Measurements from ENCODE around the gene RAD23B. TPM values are rescaled to one million over a fixed set of nuclear protein-coding genes. Genes with fewer than 3 reads are reported as not detected.

Gene RAD23B
- total RNA-seq, 4 donors from 2014 or later, result 71.0 to 109 (median 76.2) TPM

- TF ChIP-seq, protein P1, sequence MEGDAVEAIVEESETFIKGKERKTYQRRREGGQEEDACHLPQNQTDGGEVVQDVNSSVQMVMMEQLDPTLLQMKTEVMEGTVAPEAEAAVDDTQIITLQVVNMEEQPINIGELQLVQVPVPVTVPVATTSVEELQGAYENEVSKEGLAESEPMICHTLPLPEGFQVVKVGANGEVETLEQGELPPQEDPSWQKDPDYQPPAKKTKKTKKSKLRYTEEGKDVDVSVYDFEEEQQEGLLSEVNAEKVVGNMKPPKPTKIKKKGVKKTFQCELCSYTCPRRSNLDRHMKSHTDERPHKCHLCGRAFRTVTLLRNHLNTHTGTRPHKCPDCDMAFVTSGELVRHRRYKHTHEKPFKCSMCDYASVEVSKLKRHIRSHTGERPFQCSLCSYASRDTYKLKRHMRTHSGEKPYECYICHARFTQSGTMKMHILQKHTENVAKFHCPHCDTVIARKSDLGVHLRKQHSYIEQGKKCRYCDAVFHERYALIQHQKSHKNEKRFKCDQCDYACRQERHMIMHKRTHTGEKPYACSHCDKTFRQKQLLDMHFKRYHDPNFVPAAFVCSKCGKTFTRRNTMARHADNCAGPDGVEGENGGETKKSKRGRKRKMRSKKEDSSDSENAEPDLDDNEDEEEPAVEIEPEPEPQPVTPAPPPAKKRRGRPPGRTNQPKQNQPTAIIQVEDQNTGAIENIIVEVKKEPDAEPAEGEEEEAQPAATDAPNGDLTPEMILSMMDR (IDR thresholded peaks at IDR 0.05; ENCODE audit: low read depth), result no peak
These were observed 5.3 kb upstream of the RAD23B start for GRCh38 chr9:107277801-107278200.

- TF ChIP-seq, protein P1 (IDR thresholded peaks at IDR 0.05; ENCODE audit: low read depth), result no peak
These were observed 4.0 kb upstream of the RAD23B start for GRCh38 chr9:107279086-107279485.

- TF ChIP-seq, protein P1 (IDR thresholded peaks at IDR 0.05; ENCODE audit: low read depth), result no peak
These were observed 2.5 kb upstream of the RAD23B start for GRCh38 chr9:107280543-107280942.

DNA sequence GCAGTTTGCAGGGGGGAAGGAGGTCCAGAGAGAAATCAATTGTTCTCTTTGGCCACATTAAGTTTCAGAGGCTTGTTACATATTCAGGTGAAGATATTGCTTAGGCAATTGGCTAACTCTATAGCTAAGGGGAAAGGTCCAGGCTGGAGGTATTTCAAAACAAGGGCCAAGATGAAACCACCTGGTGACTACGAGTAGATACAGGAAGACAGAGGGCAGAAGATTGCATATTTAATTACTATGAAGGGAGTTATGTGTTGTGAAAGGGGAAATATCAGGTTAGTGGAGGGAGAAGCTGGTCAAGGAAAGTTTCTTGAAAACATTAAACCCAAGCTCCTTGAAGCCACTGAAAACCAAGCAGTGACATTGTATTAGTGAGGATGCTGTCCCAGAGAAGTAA lies 1.9 kb upstream of the RAD23B start:
- TF ChIP-seq, protein P1 (IDR thresholded peaks at IDR 0.05; ENCODE audit: low read depth), result no peak

DNA sequence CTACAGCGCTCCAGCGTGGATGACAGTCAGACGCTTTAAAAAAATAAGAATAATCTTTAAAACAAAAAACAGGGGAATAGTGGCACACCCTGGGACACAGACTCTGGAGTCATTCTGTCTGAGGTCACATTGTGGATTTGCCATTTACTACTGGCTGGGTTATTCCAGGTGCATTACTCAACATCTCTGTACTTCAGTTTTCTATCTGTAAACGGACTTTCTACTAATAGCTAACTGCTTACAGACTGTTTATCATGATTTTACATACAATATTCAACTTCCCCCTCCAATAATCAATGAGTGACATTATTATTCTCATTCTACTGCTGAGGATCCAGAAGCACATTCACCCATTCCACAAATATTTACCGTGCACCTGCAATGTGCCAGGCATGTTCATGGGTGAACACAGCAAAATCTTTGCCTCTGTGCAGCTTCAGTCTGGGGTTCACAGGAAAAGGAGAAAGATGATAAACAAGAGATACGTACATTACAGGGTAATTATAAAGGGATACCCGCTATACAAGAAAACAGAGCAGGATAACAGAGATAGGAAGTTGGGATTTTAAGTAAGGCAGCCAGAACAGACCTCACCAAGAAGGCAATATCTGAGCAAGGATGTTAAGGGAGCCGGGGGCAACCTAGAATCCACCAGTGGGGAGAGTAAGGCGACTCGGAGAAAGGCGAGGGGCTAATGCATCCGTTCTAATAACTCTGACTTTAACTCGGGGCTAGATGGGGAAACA lies 984 bp upstream of the RAD23B start:
- TF ChIP-seq, protein P1 (IDR thresholded peaks at IDR 0.05; ENCODE audit: low read depth), result no peak

DNA sequence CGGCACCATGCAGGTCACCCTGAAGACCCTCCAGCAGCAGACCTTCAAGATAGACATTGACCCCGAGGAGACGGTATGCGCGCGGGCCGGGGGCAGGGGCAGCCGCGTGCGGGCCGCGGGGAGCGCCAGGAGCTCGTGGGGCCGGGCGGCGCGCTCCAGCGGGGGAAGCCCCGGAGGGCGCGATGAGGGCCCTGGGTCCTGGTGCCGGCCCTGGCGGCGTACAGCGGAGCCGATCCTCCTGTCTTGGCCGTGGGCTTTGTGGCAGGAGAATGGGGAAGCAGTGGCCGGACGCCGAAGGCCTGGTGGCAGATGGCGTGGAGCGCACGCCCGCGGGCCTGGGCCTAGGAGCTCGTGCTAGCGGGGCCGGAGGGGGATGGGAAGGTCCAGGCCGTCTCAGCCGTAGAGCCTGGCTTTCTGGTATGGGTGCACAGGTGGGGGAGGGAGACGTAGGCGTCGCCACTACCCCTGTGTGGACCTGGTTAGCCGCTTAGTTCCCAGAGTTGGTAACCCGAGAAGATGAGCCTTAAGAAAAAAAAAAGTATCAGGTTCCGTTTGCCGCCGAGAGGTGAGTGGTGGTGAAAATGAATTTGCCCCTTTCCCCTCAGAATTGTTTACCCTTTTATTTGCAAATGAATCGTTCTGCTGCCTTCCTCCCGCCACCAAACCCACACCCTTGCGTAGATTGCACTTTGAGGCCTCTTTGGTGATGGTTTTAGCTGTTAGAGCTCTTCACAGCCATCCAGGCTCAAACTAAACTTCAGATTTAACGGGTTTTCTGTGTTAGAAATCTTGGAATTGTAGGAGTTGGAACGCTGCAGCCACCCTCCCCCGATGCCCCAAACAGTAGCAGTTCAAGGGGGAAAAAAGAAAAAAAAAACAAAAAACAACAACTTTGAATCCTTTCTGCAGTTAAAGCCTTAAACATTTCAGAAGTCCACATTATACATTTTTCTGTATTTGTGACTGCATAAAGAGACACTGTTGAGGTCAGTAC lies 841 bp downstream of the RAD23B start:
- TF ChIP-seq, protein P1 (IDR thresholded peaks at IDR 0.05; ENCODE audit: low read depth), result no peak

DNA sequence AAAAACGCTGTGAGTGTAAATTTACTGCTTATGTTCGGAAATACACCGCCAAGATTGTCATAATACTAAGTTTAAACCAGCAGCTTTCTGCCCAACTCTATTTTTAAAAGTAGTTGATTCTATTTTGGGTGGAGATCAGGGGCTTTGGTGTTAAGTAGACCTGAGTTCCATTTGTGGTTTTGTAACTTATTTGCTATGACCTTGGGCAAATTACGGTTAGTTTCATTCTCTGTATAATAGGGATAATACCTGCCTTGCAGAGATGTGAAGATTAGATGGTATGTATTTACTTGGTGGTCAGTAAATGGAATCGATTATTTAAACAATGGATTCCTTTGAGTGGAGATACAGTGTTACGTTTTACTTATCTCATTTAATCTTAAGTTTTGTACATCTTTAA lies 1.6 kb downstream of the RAD23B start:
- TF ChIP-seq, protein P1 (IDR thresholded peaks at IDR 0.05; ENCODE audit: low read depth), result no peak
